ENCODE data around the gene SFXN3.

GRCh38 chr10:101047268-101047667, 16.2 kb downstream of the SFXN3 start:
- TF ChIP-seq CTCF (conservative IDR thresholded peaks at IDR 0.05; ENCODE audit: low read depth, low read length) (no peak), EZH2 (IDR thresholded peaks at IDR 0.05; ENCODE audit: borderline replicate concordance, low read depth, low read length, poor library complexity, severe bottlenecking) (no peak)

Data from A673 (cell line).